HEK293T (cell line): Measurements from ENCODE around the gene SLC35B2.

ENCODE experiments used
- ARNT ChIP-seq: fragments of 450-650 bp; IDR thresholded peaks from 2 replicates; pipeline ENCODE4 v1.6.1; 2017; ENCODE audit warnings: mild to moderate bottlenecking
- BHLHE40 ChIP-seq: fragments of 450-650 bp; IDR thresholded peaks from 2 replicates; pipeline ENCODE4 v1.6.1; 2016; ENCODE audit warnings: mild to moderate bottlenecking, moderate library complexity, borderline replicate concordance
- FOXA1 ChIP-seq: fragments of 450-650 bp; IDR thresholded peaks from 2 replicates; pipeline ENCODE4 v1.6.1; 2016; ENCODE audit warnings: mild to moderate bottlenecking
- FOXK2 ChIP-seq: fragments of 450-650 bp; IDR thresholded peaks from 2 replicates; pipeline ENCODE4 v1.6.1; 2016; ENCODE audit warnings: mild to moderate bottlenecking
- FOXM1 ChIP-seq: fragments of 450-650 bp; IDR thresholded peaks from 2 replicates; pipeline ENCODE4 v1.6.1; 2017; ENCODE audit warnings: mild to moderate bottlenecking, borderline replicate concordance
- HDGF ChIP-seq: fragments of 450-650 bp; IDR thresholded peaks from 2 replicates; pipeline ENCODE4 v1.6.1; 2017; ENCODE audit warnings: antibody characterized with exemption, borderline replicate concordance
- L3MBTL2 ChIP-seq: fragments of 450-650 bp; conservative IDR thresholded peaks from 2 replicates; pipeline ENCODE4 v1.6.1; 2016; ENCODE audit warnings: mild to moderate bottlenecking
- LEF1 ChIP-seq: fragments of 450-650 bp; IDR thresholded peaks from 2 replicates; pipeline ENCODE4 v1.6.1; 2017; ENCODE audit warnings: mild to moderate bottlenecking, borderline replicate concordance
- NFRKB ChIP-seq: fragments of 450-650 bp; IDR thresholded peaks from 2 replicates; pipeline ENCODE4 v1.6.1; 2016; ENCODE audit warnings: mild to moderate bottlenecking, moderate library complexity
- SP1 ChIP-seq: fragments of 450-650 bp; IDR thresholded peaks from 2 replicates; pipeline ENCODE4 v1.6.1; 2017
- SUZ12 ChIP-seq: fragments of 450-650 bp; IDR thresholded peaks from 2 replicates; pipeline ENCODE4 v1.6.1; 2016; ENCODE audit warnings: mild to moderate bottlenecking
- TARDBP ChIP-seq: fragments of 450-650 bp; IDR thresholded peaks from 2 replicates; pipeline ENCODE4 v1.6.1; 2016

- TF ChIP-seq NFRKB, result no peak
- no peak for TF ChIP-seq ARNT
- no peak for TF ChIP-seq TARDBP
- no peak for TF ChIP-seq FOXM1
- TF ChIP-seq SUZ12, result no peak
- no peak for TF ChIP-seq FOXK2
- no peak for TF ChIP-seq HDGF
- TF ChIP-seq SP1, result no peak
- no peak for TF ChIP-seq LEF1
- no peak for TF ChIP-seq L3MBTL2
- no peak for TF ChIP-seq FOXA1
- no peak for TF ChIP-seq BHLHE40
Observed at GRCh38 chr6:44292661-44293365, 35.5 kb upstream of the SLC35B2 start.
